Measurements from ENCODE around the gene SYNPO2L. TPM values are rescaled to one million over a fixed set of nuclear protein-coding genes. Genes with fewer than 3 reads are reported as not detected.

SYNPO2L gene
- total RNA-seq, 4 donors from 2014 or later = not detected

GRCh38 chr10:73649876-73650536 lies 5.8 kb downstream of the SYNPO2L start:
- H3K27ac ChIP-seq = no peak overlapping the region
- TF ChIP-seq CTCF (IDR thresholded peaks at IDR 0.05) (no peak), POLR2A (IDR thresholded peaks at IDR 0.05) (no peak)
- H3K4me1 ChIP-seq = peaks cover 0 to 17% (median 0%) of the 10 kb centered on the region in 4 donors
- no peaks in the 10 kb centered on the region for H3K36me3 ChIP-seq
- no peaks in the 10 kb centered on the region for H3K9me3 ChIP-seq
- H3K27me3 ChIP-seq = no peaks in the 10 kb centered on the region
- no peak overlapping the region for H3K4me3 ChIP-seq
- no peak for DNase-seq

GRCh38 chr10:73648975-73649829 lies 6.6 kb downstream of the SYNPO2L start:
- Histone ChIP-seq H3K9me3 (no peaks in the 10 kb centered on the region), H3K27ac (no peak overlapping the region), H3K36me3 (no peaks in the 10 kb centered on the region), H3K27me3 (no peaks in the 10 kb centered on the region), H3K4me1 (peaks cover 0 to 17% (median 0%) of the 10 kb centered on the region in 4 donors), H3K4me3 (no peak overlapping the region)
- DNase-seq = peak in 1 of 3 donors; percentile 3
- no peak for TF ChIP-seq CTCF (IDR thresholded peaks at IDR 0.05)
- TF ChIP-seq POLR2A (IDR thresholded peaks at IDR 0.05) = no peak

- H3K9me3 ChIP-seq = no peaks in the 10 kb centered on the region
- H3K27me3 ChIP-seq = no peaks in the 10 kb centered on the region
- no peak for TF ChIP-seq CTCF (IDR thresholded peaks at IDR 0.05)
- no peak for TF ChIP-seq POLR2A (IDR thresholded peaks at IDR 0.05)
- peaks cover 0 to 17% (median 0%) of the 10 kb centered on the region in 4 donors for H3K4me1 ChIP-seq
- H3K4me3 ChIP-seq = peak overlapping the region; percentile 47 to 66 (median 56)
- peak in 1 of 3 donors; percentile 44 for DNase-seq
- H3K36me3 ChIP-seq = no peaks in the 10 kb centered on the region
- peak overlapping the region in 2 of 4 donors; percentile 31 to 38 for H3K27ac ChIP-seq
These were observed 7.8 kb downstream of the SYNPO2L start for GRCh38 chr10:73647875-73648651.

- Histone ChIP-seq H3K4me1 (peaks cover 0 to 17% (median 0%) of the 10 kb centered on the region in 4 donors), H3K9me3 (no peaks in the 10 kb centered on the region), H3K36me3 (no peaks in the 10 kb centered on the region), H3K27ac (peak overlapping the region in 2 of 4 donors; percentile 31 to 38), H3K4me3 (peak overlapping the region; percentile 47 to 66 (median 56)), H3K27me3 (no peaks in the 10 kb centered on the region)
- TF ChIP-seq POLR2A (IDR thresholded peaks at IDR 0.05) = no peak
- no peak for TF ChIP-seq CTCF (IDR thresholded peaks at IDR 0.05)
- peak; percentile 25 to 65 (median 63) for DNase-seq
These were observed 8.5 kb downstream of the SYNPO2L start for GRCh38 chr10:73647211-73647874.

GRCh38 chr10:73646598-73647041 lies 9.2 kb downstream of the SYNPO2L start:
- Histone ChIP-seq H3K4me3 (no peak overlapping the region), H3K27ac (no peak overlapping the region)

More at GRCh38 chr10:73646598-73647041, 9.2 kb downstream of the SYNPO2L start:
- no peaks in the 10 kb centered on the region for H3K27me3 ChIP-seq
- peak in 1 of 3 donors; percentile 23 for DNase-seq
- no peaks in the 10 kb centered on the region for H3K36me3 ChIP-seq
- H3K9me3 ChIP-seq = no peaks in the 10 kb centered on the region
- peaks cover 0 to 17% (median 0%) of the 10 kb centered on the region in 4 donors for H3K4me1 ChIP-seq
- TF ChIP-seq POLR2A (IDR thresholded peaks at IDR 0.05) = no peak
- no peak for TF ChIP-seq CTCF (IDR thresholded peaks at IDR 0.05)

Measured in Peyer's patch (tissue), 4 donors.